Activated T-helper 1 cell treated with anti-CD3 and anti-CD28 coated beads, Interleukin-12 subunit alpha, Interleukin-12 subunit beta, Interleukin-2, Interleukin-4 antibody, amounts not matched to agents 30 ng/mL and 10 ng/mL and 1 ng/mL, durations not matched to agents 14 hours and 24 hours and 36 hours (primary cell): ENCODE data around the gene SLC16A1. TPM values are rescaled to one million over a fixed set of nuclear protein-coding genes. Genes with fewer than 3 reads are reported as not detected.

Source experiments
- DNase-seq: peaks from one replicate; pipeline ENCODE4 v3.0.0; 2021; ENCODE audit warnings: low spot score
- H3K27ac Mint-ChIP-seq: one replicate; pipeline ENCODE4 v1.8.0; 2021; ENCODE audit warnings: mild to moderate bottlenecking, mixed read lengths
- H3K27me3 Mint-ChIP-seq: one replicate; pipeline ENCODE4 v1.8.0; 2022; ENCODE audit warnings: mild to moderate bottlenecking, moderate library complexity, mixed read lengths; ENCODE audit not compliant: insufficient read depth
- H3K36me3 Mint-ChIP-seq: one replicate; pipeline ENCODE4 v1.8.0; 2021; ENCODE audit warnings: low read depth, mixed read lengths
- H3K4me1 Mint-ChIP-seq: one replicate; pipeline ENCODE4 v1.8.0; 2021; ENCODE audit warnings: low read depth, mixed read lengths
- H3K4me3 Mint-ChIP-seq: one replicate; pipeline ENCODE4 v1.8.0; 2021; ENCODE audit warnings: mild to moderate bottlenecking, moderate library complexity, mixed read lengths
- H3K9me3 Mint-ChIP-seq: one replicate; pipeline ENCODE4 v1.8.0; 2021; ENCODE audit warnings: mixed read lengths
- intact Hi-C: fragments of 100-400 bp; cut with micrococcal nuclease; formaldehyde crosslinking; loops from one replicate; pipeline ENCODE4 v1.15.1; 2024
- total RNA-seq: library from RNA; stranded (reverse); gene quantifications from 2 replicates; pipeline ENCODE4 v1.2.3, GENCODE V29; 2022

SLC16A1 gene
- total RNA-seq, 1 donor from 2014 or later = 73.6 TPM

DNA sequence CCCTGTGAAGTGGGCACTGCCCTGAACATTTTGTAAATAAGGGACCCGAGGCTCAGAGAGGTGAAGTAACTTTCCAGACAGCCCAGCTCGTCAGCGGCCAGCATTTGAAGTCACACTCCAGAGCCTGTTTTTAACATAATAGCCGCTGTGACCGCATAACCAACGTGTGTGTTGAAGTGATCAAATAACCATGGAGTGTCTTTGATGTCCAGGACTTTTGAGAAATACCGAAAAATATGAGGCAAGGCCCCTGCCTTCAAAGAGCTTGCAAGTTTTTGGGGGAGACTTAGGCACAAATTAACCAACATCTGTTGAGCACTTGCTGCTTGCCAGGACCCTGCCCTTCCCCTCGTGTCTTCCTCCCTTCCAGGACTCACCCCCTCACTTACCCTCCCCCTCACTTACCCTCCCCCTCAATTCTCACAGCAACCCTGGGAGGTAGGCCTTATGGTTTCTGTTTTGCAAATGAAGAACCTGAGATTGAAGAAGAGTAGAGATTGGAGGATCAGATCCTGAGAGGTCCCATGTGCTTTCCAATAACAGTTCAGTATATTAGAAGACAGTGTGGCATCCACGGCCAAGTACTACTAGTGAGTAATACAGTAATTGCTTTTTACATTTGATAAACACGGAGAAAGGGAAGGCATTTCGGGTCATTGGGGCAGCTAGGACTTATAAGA, 1.3 kb upstream of the SLC16A1 start:
- H3K4me3 Mint-ChIP-seq = peak overlapping the region; percentile 90
- intact Hi-C loops = loop anchor here (1.0 to 10.0 kb wide), 10 partner anchors 88 to 1802 kb away; partner anchors contain the start of genes AP4B1, CTTNBP2NL, DCLRE1B and HIPK1
- peak; percentile 39 for DNase-seq
- no peaks in the 10 kb centered on the region for H3K9me3 Mint-ChIP-seq
- H3K27me3 Mint-ChIP-seq = no peaks in the 10 kb centered on the region
- H3K27ac Mint-ChIP-seq = peak overlapping the region; percentile 100
- peaks cover 48% of the 10 kb centered on the region for H3K4me1 Mint-ChIP-seq
- peaks cover 35% of the 10 kb centered on the region for H3K36me3 Mint-ChIP-seq

DNA sequence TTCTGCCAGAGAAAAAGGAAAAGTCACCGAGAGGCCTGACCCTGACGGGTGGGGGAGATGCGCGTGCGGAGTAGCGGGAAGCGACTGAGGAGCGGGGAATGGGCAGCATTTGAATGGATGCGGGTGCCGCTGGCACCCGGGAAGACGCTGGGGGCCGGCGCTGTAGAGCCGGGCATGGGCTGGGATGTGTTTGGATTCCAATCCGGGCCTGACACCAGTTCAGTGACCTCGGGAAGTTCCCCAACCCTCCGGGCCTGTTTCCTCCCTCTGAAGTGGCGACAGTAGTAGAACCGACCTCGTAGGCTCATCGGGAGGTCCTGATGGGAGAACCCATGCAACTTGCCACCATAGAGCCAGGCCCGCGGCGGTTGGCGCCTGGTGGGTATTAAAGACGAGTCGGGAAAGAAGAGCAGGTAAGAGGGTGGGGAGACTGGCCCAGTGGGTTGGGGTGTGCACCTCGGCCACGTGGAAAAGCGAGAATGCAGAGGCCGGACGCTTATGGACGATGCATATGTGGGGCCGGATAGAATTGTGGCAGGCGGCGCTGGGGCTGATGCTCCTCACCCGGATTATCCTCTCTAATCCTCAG, 642 bp upstream of the SLC16A1 start:
- no peak for DNase-seq
- intact Hi-C loops = loop anchor here (1.0 to 10.0 kb wide), 11 partner anchors 52 to 1802 kb away; partner anchors contain the start of genes AP4B1, CTTNBP2NL, DCLRE1B and HIPK1
- Mint-ChIP-seq H3K27me3 (no peaks in the 10 kb centered on the region), H3K9me3 (no peaks in the 10 kb centered on the region), H3K4me1 (peaks cover 54% of the 10 kb centered on the region), H3K27ac (peak overlapping the region; percentile 100), H3K36me3 (peaks cover 36% of the 10 kb centered on the region), H3K4me3 (peak overlapping the region; percentile 90)

DNA sequence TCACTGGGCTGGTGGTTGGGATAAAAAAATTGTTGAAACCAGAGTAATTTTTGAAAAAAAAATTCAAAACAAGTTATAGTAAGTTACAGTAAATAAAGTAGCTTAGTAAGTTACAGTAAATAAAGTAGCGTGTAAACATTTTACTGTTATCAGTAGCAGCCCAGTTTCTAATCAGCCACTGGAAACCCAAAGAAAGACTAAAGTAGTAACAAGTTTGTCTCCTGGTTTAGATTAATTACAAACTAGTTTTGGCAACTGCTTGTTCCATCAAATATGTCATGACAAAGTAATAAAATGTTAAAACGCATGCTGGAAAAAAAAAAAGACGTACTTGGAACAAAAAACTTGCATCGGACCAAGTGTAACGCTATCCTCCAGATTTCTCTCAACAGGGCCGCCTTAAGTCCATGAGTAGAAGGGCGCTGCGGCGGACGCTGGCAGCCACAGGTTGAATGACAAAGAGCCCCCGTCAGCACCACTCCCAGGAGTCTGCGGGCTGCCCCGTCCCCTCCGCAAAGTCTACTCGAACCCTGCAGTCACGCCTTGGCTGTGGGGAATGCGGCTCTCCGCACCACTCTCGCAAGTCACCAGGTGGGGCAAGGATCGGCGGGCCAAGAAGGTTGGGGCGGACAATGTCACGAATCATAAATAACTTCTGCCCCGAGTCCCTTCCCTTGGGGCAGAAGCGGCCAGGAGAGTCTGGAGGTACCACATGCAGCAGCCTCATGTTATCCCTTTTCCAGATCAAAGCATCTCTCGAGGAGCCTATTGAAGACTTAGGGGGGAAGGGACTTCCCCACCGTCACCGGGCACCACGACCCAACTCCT, 837 bp downstream of the SLC16A1 start:
- intact Hi-C loops = loop anchor here (1.0 to 10.0 kb wide), 6 partner anchors 74 to 950 kb away; partner anchors contain the start of genes AP4B1, DCLRE1B, MAGI3 and PPM1J
- Mint-ChIP-seq H3K4me1 (peaks cover 60% of the 10 kb centered on the region), H3K27ac (peak overlapping the region; percentile 100), H3K27me3 (no peaks in the 10 kb centered on the region), H3K36me3 (peaks cover 31% of the 10 kb centered on the region), H3K4me3 (peak overlapping the region; percentile 90), H3K9me3 (no peaks in the 10 kb centered on the region)
- peak; percentile 55 for DNase-seq

DNA sequence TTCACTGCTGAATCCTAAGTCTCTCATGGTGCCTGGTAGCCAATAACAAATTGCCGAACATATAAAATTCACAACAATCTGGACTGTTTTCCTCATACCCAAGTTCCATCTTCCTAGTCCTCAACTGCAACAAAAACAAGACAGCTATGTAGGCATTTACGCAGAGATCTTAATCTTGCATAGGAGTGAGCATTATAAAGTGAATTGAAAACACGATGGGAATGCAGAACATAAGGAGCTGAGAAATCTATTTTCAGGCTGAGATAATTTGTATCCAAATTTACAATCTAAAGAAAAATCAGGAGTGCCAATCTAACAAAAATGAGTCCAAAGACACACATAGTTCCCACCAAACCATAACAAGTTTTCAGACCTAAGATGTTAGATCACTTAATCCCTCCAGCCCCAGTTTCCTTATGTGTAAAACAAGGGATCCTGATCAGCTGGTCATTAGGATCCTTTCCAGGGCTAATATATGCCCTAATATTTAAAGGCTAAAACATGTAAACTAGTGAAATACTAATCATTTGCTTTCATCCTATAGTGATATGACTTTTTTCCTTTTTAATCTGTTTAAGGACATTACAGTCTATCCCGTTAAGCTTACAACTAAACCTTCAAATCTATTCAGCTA, 1.9 kb downstream of the SLC16A1 start:
- peak overlapping the region; percentile 90 for H3K4me3 Mint-ChIP-seq
- no peak for DNase-seq
- peak overlapping the region; percentile 100 for H3K27ac Mint-ChIP-seq
- H3K36me3 Mint-ChIP-seq = peaks cover 29% of the 10 kb centered on the region
- no peaks in the 10 kb centered on the region for H3K27me3 Mint-ChIP-seq
- H3K4me1 Mint-ChIP-seq = peaks cover 55% of the 10 kb centered on the region
- intact Hi-C loops = loop anchor here (10.0 kb wide), 2 partner anchors 91 to 951 kb away; partner anchors contain the start of genes AP4B1 and DCLRE1B
- H3K9me3 Mint-ChIP-seq = no peaks in the 10 kb centered on the region

DNA sequence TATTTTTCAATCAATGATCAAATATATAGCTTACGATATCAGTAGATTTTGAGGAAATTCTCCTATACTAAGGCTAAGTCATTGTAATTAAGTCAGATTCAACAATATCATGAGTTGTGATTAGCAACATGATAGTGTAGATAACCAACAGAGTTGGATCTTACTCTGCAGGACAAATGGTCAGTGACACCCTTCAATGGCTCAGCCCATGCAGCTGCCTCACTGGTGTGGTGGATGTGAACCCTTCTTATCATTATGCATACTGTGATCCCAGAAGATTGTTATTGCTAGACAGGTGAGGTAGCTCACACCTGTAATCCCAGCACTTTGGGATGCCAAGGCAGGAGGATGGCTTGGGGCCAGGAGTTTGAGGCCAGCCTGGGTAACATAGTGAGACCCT, 5.6 kb downstream of the SLC16A1 start:
- H3K4me3 Mint-ChIP-seq = no peak overlapping the region
- H3K36me3 Mint-ChIP-seq = peaks cover 23% of the 10 kb centered on the region
- peaks cover 58% of the 10 kb centered on the region for H3K4me1 Mint-ChIP-seq
- H3K27me3 Mint-ChIP-seq = no peaks in the 10 kb centered on the region
- DNase-seq = no peak
- intact Hi-C loops = loop anchor here (10.0 kb wide), 2 partner anchors 94 to 954 kb away; partner anchors contain the start of genes AP4B1 and DCLRE1B
- no peak overlapping the region for H3K27ac Mint-ChIP-seq
- no peaks in the 10 kb centered on the region for H3K9me3 Mint-ChIP-seq

- intact Hi-C loops = no loop called here
- no peak for DNase-seq
- H3K4me3 Mint-ChIP-seq = no peak overlapping the region
- no peaks in the 10 kb centered on the region for H3K9me3 Mint-ChIP-seq
- peaks cover 22% of the 10 kb centered on the region for H3K4me1 Mint-ChIP-seq
- peaks cover 11% of the 10 kb centered on the region for H3K36me3 Mint-ChIP-seq
- no peaks in the 10 kb centered on the region for H3K27me3 Mint-ChIP-seq
- no peak overlapping the region for H3K27ac Mint-ChIP-seq
These were observed 9.3 kb downstream of the SLC16A1 start for GRCh38 chr1:112946683-112947082.

GRCh38 chr1:112939810-112940209, 16.2 kb downstream of the SLC16A1 start:
- H3K27ac Mint-ChIP-seq = no peak overlapping the region
- H3K4me1 Mint-ChIP-seq = peaks cover 31% of the 10 kb centered on the region
- peaks cover 14% of the 10 kb centered on the region for H3K36me3 Mint-ChIP-seq
- H3K9me3 Mint-ChIP-seq = no peaks in the 10 kb centered on the region
- no peak overlapping the region for H3K4me3 Mint-ChIP-seq
- intact Hi-C loops = no loop called here
- no peak for DNase-seq
- no peaks in the 10 kb centered on the region for H3K27me3 Mint-ChIP-seq

DNA sequence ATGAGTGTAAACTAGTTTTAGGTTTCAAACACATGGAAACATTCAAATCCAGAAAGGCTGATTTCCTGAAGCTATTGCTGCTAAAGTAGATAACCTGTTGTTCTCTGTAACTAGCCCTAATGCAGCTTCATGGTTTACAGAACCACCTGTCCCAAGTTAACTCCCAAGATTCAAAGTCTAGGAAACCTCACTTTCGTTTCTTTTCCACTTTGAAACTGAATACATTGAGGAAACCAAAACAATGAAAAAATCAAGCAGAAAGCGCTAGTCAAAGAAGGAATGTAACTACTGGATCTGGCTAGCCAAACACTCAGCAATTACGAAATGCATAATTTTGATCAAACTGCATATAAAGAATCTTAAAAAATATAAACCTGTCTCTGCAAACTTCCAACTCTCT, 17.8 kb downstream of the SLC16A1 start:
- H3K4me3 Mint-ChIP-seq = no peak overlapping the region
- no peak overlapping the region for H3K27ac Mint-ChIP-seq
- H3K9me3 Mint-ChIP-seq = no peaks in the 10 kb centered on the region
- H3K27me3 Mint-ChIP-seq = no peaks in the 10 kb centered on the region
- intact Hi-C loops = no loop called here
- no peak for DNase-seq
- peaks cover 21% of the 10 kb centered on the region for H3K36me3 Mint-ChIP-seq
- H3K4me1 Mint-ChIP-seq = peaks cover 40% of the 10 kb centered on the region

GRCh38 chr1:112937495-112937894, 18.5 kb downstream of the SLC16A1 start:
- peaks cover 17% of the 10 kb centered on the region for H3K36me3 Mint-ChIP-seq
- H3K27ac Mint-ChIP-seq = no peak overlapping the region
- DNase-seq = no peak
- no peaks in the 10 kb centered on the region for H3K9me3 Mint-ChIP-seq
- no peaks in the 10 kb centered on the region for H3K27me3 Mint-ChIP-seq
- peaks cover 40% of the 10 kb centered on the region for H3K4me1 Mint-ChIP-seq
- no peak overlapping the region for H3K4me3 Mint-ChIP-seq
- intact Hi-C loops = no loop called here

GRCh38 chr1:112937070-112937469, 18.9 kb downstream of the SLC16A1 start:
- intact Hi-C loops = no loop called here
- no peaks in the 10 kb centered on the region for H3K27me3 Mint-ChIP-seq
- H3K36me3 Mint-ChIP-seq = peaks cover 17% of the 10 kb centered on the region
- DNase-seq = no peak
- no peaks in the 10 kb centered on the region for H3K9me3 Mint-ChIP-seq
- no peak overlapping the region for H3K27ac Mint-ChIP-seq
- H3K4me1 Mint-ChIP-seq = peaks cover 41% of the 10 kb centered on the region
- H3K4me3 Mint-ChIP-seq = no peak overlapping the region

DNA sequence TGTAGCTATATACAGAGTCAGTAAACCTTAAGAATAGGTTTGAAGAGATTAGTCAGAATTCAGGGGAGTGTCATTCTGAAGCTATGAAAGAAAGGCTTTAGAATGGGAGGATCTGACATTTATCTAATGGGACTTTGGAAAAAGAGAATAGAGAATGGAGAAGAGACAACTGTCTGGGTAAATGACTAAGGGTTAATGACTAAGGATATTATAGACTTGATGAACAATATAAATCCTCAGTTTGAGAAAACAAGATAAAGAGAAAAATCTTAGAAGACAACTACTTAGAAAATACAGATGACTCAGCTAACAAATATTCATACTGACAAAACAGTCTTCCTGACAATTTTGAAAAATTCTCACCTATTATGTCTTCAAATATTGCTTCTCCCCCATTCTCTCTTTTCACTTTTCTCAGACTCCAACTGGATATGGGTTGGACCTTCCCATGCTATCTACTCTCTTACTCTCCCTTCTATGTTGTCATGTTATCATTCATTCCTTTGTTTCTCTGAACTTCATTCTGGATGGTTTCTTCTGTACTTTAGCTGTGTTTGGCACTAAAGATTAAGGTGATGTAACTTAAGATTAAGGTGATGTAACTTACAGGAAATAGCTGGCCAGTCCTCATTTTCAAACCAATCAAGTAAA, 20.4 kb downstream of the SLC16A1 start:
- peak overlapping the region; percentile 34 for H3K4me3 Mint-ChIP-seq
- peak overlapping the region; percentile 69 for H3K27ac Mint-ChIP-seq
- peaks cover 16% of the 10 kb centered on the region for H3K36me3 Mint-ChIP-seq
- H3K27me3 Mint-ChIP-seq = no peaks in the 10 kb centered on the region
- peaks cover 45% of the 10 kb centered on the region for H3K4me1 Mint-ChIP-seq
- H3K9me3 Mint-ChIP-seq = no peaks in the 10 kb centered on the region
- DNase-seq = no peak
- intact Hi-C loops = no loop called here

DNA sequence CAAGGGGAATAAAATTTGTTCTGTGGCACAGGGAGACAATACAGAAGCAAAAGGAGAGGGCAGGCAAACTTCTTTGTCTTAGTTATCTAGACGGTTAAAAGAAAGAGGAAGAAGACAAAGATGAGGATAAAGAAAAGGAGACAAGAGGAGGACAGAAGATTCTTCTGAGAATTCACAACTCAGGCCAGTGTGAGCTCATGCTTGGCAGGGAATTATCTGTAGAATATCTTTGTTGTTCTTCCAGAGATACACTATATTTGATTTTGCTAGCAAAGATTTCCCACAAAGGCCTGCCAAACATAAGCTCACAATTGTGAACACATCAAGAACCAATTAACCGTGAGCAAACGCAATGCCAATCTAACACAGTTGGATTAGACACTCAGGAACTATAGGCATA, 21.4 kb downstream of the SLC16A1 start:
- no peak overlapping the region for H3K4me3 Mint-ChIP-seq
- no peaks in the 10 kb centered on the region for H3K9me3 Mint-ChIP-seq
- H3K36me3 Mint-ChIP-seq = peaks cover 16% of the 10 kb centered on the region
- no peaks in the 10 kb centered on the region for H3K27me3 Mint-ChIP-seq
- H3K27ac Mint-ChIP-seq = no peak overlapping the region
- DNase-seq = no peak
- H3K4me1 Mint-ChIP-seq = peaks cover 45% of the 10 kb centered on the region
- intact Hi-C loops = no loop called here
